Choroid plexus epithelial cell (primary cell): ENCODE data around the gene UNC50.

Experiments used
- DNase-seq: peaks from one replicate; pipeline ENCODE4 v3.0.0-alpha.2; 2010; ENCODE audit warnings: low read depth
- H3K4me3 ChIP-seq: 2 replicates; pipeline ENCODE4 v1.5.1; 2011; ENCODE audit warnings: low read depth, mild to moderate bottlenecking, control low read depth, low read length, moderate library complexity
- CTCF ChIP-seq: conservative IDR thresholded peaks from 2 replicates; pipeline ENCODE4 v1.5.1; 2011; ENCODE audit warnings: low read depth, mild to moderate bottlenecking, control low read depth, inconsistent platforms, low read length, moderate library complexity

The UNC50 gene

GRCh38 chr2:98664323-98664722 lies 55.9 kb downstream of the UNC50 start:
- DNase-seq: no peak
- no peak overlapping the region for H3K4me3 ChIP-seq
- no peak for TF ChIP-seq CTCF

- TF ChIP-seq CTCF: no peak
- no peak overlapping the region for H3K4me3 ChIP-seq
- DNase-seq: no peak
Measured at GRCh38 chr2:98665677-98666076, 57.3 kb downstream of the UNC50 start.
